GM12875 (cell line): Measurements from ENCODE around the gene TTLL11.
"Not testable (repeated sequence)": the region's sequence is repeated elsewhere in the genome, so short reads cannot be mapped to it uniquely, and the experiment has no call there.

Source experiments
- H3K4me3 ChIP-seq: one replicate; pipeline ENCODE4 v1.5.1; 2011; ENCODE audit warnings: low read depth, low read length, control low read depth
- CTCF ChIP-seq: IDR thresholded peaks from 2 replicates; pipeline ENCODE4 v1.5.1; 2011; ENCODE audit warnings: low read depth, mild to moderate bottlenecking, control low read depth, inconsistent platforms, low read length, moderate library complexity, borderline replicate concordance; ENCODE audit not compliant: insufficient read depth

TTLL11 gene

GRCh38 chr9:121807069-121807822 is 285.9 kb downstream of the TTLL11 start:
- H3K4me3 ChIP-seq = no peak overlapping the region
- no peak for TF ChIP-seq CTCF

- no peak overlapping the region for H3K4me3 ChIP-seq
Measured at GRCh38 chr9:121802753-121803152, 290.4 kb downstream of the TTLL11 start.

GRCh38 chr9:121801579-121801978 is 291.5 kb downstream of the TTLL11 start:
- TF ChIP-seq CTCF = no peak
- H3K4me3 ChIP-seq = no peak overlapping the region

More at GRCh38 chr9:121802753-121803152, 290.4 kb downstream of the TTLL11 start:
- no peak for TF ChIP-seq CTCF

- no peak overlapping the region for H3K4me3 ChIP-seq
- no peak for TF ChIP-seq CTCF
Measured at GRCh38 chr9:121800376-121800775, 292.7 kb downstream of the TTLL11 start.

- H3K4me3 ChIP-seq = no peak overlapping the region
- TF ChIP-seq CTCF = no peak
Measured at GRCh38 chr9:121798941-121799340, 294.2 kb downstream of the TTLL11 start.

- no peak overlapping the region for H3K4me3 ChIP-seq
- TF ChIP-seq CTCF = no peak
Measured at GRCh38 chr9:121797081-121797480, 296.0 kb downstream of the TTLL11 start.

GRCh38 chr9:121794334-121794733 is 298.8 kb downstream of the TTLL11 start:
- H3K4me3 ChIP-seq = not testable (repeated sequence)

- H3K4me3 ChIP-seq = not testable (repeated sequence)
Measured at GRCh38 chr9:121792476-121792875, 300.6 kb downstream of the TTLL11 start.
